Right lung (tissue), 5 donors: Measurements from ENCODE around the gene CAMK1D. TPM values are rescaled to one million over a fixed set of nuclear protein-coding genes. Genes with fewer than 3 reads are reported as not detected.

ENCODE experiments used
- DNase-seq, 2 donors: peaks; one replicate each; pipeline ENCODE4 v3.0.0-alpha.2; 2013
- polyA plus RNA-seq, 5 donors: library from polyadenylated mRNA; unstranded; fragments of 120-200 nt; gene quantifications; one replicate each; pipeline versions ENCODE4 v1.2.1 to v1.2.3, GENCODE V29; 2013; ENCODE audit warnings: inconsistent platforms in 1 of 5, low replicate concordance in 1 of 5; ENCODE audit not compliant: insufficient read length in 5 of 5, insufficient read depth in 1 of 5

The CAMK1D gene
- polyA plus RNA-seq, 5 donors = 3.6 to 5.4 (median 4.6) TPM

DNA sequence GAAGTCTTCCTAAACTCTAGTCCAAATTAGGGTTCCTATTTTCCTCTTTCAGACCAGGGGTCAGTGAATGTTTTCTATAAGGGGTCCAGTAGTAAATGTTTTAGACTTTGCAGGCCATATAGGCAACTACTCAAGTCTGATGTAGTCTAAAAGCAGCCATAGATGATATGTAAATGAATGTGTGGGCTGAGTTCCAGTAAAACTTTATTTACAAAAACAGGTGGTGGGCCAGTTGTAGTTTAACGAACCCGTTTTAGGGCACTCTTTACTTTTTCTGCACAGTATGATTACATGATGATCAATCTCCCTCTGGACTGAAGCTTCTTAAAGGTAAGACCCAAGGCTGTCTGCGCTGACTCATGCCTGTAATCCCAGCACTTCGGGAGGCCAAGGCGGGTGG is 243.6 kb downstream of the CAMK1D start:
- no peak for DNase-seq

- no peak for DNase-seq
Measured at GRCh38 chr10:12594448-12594944, 245.1 kb downstream of the CAMK1D start.

- no peak for DNase-seq
Measured at GRCh38 chr10:12595936-12596576, 246.7 kb downstream of the CAMK1D start.

DNA sequence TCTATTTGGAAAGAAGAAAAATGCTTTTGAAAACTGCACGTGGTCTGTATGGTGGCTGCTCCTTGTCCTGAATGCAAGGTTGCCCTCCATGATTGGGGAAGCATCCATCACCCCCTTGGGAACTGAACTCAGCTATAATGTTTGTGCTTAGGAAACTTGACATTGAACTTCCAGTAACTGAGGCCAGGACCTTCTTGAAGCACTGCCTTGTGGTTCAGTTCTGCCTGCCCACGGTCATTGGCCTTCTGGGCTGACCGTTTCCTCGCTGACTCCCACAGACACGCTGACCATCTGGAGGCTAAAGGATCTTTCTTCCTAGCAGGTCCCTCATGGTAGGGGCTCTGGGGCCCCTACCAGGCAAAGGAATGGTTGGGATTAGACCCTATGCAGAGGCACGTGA is 247.8 kb downstream of the CAMK1D start:
- no peak for DNase-seq

GRCh38 chr10:12597788-12598765 is 248.7 kb downstream of the CAMK1D start:
- DNase-seq = no peak

DNA sequence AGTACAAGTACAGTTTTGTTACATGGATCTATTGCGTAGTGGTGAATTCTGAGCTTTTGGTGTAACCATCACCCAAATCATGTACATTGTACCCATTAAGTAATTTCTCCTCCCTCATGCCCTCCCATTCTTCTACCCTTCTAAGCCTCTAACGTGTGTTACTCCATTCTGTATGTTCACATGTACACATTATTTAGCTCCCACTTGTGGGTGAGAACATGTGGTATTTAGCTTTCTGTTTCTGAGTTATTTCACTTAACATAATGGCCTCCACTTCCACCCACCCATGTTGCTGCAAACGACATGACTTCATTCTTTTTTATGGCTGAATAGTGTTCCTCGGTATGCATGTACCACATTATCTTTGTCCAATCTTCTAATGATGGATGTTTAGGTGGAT is 251.3 kb downstream of the CAMK1D start:
- DNase-seq = no peak

- DNase-seq = no peak
Measured at GRCh38 chr10:12602521-12602920, 253.2 kb downstream of the CAMK1D start.

GRCh38 chr10:12603766-12604470 is 254.6 kb downstream of the CAMK1D start:
- DNase-seq = no peak

DNA sequence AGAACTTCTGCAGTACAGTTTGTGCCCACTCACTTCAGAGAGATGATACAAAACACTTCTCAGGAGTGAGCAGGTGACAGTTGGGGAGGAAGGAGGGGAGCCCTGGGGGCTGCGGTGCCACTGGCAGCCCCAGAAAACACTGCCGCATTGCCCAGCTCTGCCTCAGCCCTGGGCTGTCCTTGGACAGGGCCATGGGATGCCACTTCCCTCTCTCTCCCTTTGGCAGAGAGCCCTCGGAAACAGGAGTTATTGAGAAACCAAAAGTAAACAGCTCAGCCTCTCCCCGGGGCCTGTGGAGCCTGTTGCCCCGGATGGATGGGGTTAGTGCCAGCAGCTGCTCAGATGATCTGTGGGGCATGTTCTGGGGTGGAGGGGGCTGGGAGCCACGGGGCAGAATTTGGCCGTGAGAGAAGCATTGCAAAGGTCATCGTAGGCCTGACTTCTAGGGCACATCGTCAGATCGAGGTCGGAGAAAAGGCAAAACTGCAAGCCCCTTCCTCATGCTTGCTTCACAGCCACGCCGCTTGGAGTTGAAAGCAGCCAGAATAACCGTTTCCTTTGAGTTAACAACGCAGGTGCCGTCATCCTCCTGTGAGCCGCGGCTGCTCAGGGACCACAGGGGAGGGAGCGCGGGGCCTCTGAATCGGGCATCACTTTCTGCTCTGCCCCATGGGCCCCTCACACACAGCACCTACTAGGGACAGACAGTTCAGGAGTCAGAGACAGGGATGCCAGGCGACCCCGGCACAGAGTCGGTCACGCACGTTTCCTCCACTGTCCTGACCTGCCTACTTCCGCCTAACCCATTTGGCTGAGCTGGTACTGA is 256.4 kb downstream of the CAMK1D start:
- peak; percentile 68 to 76 for DNase-seq

DNA sequence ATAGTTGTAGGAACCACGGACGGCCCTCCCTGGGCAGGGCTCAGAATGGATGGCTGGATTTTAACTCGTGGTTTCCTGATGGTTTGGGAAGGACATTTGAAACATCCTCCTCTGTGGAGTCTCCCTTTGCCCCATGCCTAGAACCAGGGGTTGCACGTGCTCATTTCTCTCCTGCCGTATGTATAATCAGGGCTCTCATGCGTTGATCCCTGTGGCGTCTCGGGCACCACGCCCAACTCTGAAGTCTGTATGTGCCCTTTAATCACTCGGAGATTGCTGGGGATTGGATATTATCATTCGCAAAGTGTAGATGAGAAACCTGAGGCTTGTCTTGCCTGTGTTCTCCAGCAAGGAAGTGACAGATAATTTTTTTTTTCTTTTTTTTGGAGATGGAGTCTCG is 257.1 kb downstream of the CAMK1D start:
- no peak for DNase-seq

GRCh38 chr10:12608761-12609160 is 259.4 kb downstream of the CAMK1D start:
- no peak for DNase-seq

DNA sequence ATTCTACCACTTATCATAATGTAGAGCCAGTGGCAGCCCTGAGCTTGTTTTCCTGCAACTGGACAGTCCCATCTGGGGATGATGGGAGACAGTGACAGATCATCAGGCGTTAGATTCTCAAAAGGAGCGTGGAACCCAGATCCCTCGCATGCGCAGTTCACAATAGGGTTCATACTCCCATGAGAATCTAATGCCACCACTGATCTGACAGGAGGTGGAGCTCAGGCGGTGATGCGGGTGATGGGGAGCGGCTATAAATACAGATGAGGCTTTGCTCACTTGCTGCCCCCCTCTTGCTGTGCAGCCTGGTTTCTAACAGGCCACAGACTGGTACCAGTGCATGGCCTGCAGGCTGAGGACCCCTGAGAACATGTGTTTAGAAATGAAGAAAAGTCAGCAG is 260.1 kb downstream of the CAMK1D start:
- no peak for DNase-seq

DNA sequence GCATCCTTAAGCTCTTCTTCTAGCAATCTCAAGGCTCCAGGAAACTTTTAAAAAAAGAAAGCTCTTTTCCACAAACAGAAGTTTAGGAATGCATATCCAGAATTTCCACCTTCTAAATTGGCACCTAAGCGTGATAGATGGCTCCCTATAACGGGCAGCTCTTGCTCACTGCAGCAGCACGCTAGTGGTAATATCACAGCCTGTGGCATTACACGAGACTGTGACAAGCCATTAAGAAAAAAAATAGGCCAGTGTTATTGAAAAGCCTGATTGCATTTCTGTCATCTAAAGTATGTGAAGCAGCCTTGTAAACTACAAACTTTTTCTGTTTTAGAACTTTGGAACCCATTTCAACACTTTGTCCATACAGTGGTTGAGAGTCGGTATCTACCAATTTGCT is 263.8 kb downstream of the CAMK1D start:
- DNase-seq = no peak

DNA sequence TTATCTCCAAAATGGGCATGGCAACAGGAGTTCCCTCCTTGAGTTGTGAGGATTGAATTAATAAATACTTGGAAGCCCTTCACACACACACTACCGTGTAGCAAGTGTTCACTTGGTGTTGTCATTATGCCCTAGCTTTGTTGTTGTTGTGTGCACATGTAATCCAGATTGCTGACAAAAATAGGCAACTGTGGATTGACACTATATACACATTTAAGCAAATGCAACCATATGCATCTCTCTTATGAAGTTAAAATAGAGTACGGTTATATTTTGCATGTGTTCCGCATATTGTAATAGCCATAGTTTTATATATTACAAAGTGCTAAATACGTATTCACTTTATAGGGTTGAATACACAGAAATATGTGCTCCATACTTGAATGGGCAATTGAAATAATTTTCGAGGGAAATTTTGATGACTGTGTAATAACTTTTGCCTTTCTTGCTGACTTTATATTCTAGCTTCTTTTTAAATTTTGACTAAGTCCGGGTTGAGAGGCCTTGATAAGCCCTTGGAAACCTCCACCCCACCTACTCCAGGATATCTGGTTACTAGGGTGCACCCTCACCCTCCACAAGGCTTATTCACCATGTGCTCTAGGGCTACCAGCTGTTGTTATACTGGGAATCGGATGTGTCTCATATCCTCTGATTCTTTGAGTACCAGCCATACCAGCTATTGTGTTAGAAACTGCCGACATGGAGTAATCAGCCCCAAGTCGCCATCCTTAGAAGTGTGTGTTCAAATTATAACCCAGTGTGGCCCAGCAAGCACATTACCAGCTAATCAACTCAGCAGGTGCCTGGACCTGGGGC is 265.0 kb downstream of the CAMK1D start:
- DNase-seq = no peak

- DNase-seq = no peak
Measured at GRCh38 chr10:12615296-12616220, 266.2 kb downstream of the CAMK1D start.

DNA sequence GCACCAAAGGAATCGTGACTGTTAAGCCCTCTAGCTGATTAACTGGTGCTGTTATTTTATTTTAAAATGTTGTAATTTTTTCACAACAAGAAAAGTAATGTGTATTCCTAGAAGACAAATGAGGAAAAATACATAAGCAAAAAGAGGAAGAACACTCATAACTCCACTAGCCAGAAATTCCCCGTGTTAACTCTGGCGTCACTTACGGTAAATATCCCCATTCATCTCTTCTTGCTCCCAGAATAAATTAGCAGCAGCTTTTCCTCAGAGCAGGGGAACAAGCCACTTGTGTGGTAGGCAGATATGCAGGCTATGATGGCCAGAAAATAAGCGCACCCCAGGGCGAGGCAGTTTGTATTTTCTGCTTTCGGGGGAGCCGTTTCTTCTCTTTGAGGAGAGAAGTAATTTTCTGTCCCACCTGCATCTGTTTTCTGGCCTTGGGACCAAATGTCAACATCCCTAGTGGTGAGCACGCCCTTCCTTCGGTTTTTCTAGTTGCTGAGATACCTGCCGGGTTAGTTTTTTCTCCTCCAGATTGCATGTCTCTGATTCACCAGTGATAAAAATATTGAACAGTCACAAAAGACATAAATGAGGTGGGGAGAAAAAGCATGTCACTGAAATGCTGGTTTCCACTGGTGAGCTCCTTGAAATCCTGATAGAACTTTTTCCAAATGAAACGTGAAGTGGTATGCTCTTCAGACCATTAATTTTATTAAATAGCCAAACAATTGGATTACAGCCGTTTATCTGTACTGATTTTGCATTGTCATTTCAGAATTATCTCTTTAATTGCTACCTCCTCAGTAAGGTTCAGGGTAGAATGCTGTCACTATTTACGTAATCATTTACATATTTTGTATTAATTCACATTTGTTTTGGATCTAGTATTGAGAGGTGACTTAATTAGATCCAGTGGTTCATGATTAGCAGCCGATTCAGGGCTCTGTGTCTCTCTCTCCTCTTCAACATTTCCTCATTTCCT is 268.1 kb downstream of the CAMK1D start:
- DNase-seq = no peak

GRCh38 chr10:12622016-12622415 is 272.7 kb downstream of the CAMK1D start:
- no peak for DNase-seq

GRCh38 chr10:12622691-12623090 is 273.3 kb downstream of the CAMK1D start:
- no peak for DNase-seq
